IMR-90 (cell line): ENCODE measurements around the gene SDK1. TPM values are rescaled to one million over a fixed set of nuclear protein-coding genes. Genes with fewer than 3 reads are reported as not detected.

Experiments
- ATAC-seq: fragments of 200-7000 bp; cut with Tn5 transposase; 2 replicates; pipeline ENCODE4 v1.9.1; 2020; ENCODE audit warnings: low read depth, mild to moderate bottlenecking, moderate library complexity
- BruUV-seq: library from RNA; stranded (reverse); fragments of 400-500 nt; replicated peaks from 2 replicates; lab custom pipeline; 2021; lab: Mats Ljungman, UMichigan
- CTCF ChIA-PET: fragments of 300-600 bp; formaldehyde crosslinking; extraction: SDS; loops from one replicate; lab custom pipeline; 2021; ENCODE audit warnings: antibody characterized with exemption; lab: Yijun Ruan, JAX
- POLR2A ChIA-PET: fragments of 300-600 bp; sonication (Branson Sonifier 250); formaldehyde crosslinking; loops from one replicate; lab custom pipeline; 2022; ENCODE audit warnings: antibody characterized with exemption; ENCODE audit not compliant: unreplicated experiment; lab: Charles Lee
- DNase-seq: peaks from one replicate; pipeline ENCODE4 v3.0.0; 2013
- H2AFZ ChIP-seq: replicated peaks from 2 replicates; pipeline ENCODE3; 2013; ENCODE audit warnings: low read length, mild to moderate bottlenecking; ENCODE audit not compliant: poor library complexity
- H2AK5ac ChIP-seq: 2 replicates; pipeline ENCODE4 v1.6.1; 2013; ENCODE audit warnings: low read depth, low read length, inconsistent platforms
- H2AK9ac ChIP-seq: replicated peaks from 2 replicates; pipeline ENCODE3; 2013; ENCODE audit warnings: mild to moderate bottlenecking, low read depth, low read length, moderate library complexity; ENCODE audit not compliant: poor library complexity
- H2BK120ac ChIP-seq: 2 replicates; pipeline ENCODE4 v1.6.1; 2013; ENCODE audit warnings: low read depth, low read length, inconsistent platforms
- H2BK15ac ChIP-seq: 3 replicates; pipeline ENCODE4 v1.6.1; 2013; ENCODE audit warnings: low read depth, low read length, inconsistent platforms
- H2BK20ac ChIP-seq: 2 replicates; pipeline ENCODE4 v1.6.1; 2013; ENCODE audit warnings: low read depth, mild to moderate bottlenecking, inconsistent platforms, low read length, moderate library complexity
- H2BK5ac ChIP-seq: 2 replicates; pipeline ENCODE4 v1.6.1; 2013; ENCODE audit warnings: mild to moderate bottlenecking, low read depth, low read length, inconsistent platforms; ENCODE audit not compliant: poor library complexity, severe bottlenecking
- H3K14ac ChIP-seq: replicated peaks from 2 replicates; pipeline ENCODE4 v1.6.1; 2013; ENCODE audit warnings: low read depth, low read length, inconsistent platforms
- H3K18ac ChIP-seq: 2 replicates; pipeline ENCODE4 v1.6.1; 2013; ENCODE audit warnings: low read depth, low read length, control low read depth
- H3K23ac ChIP-seq: 2 replicates; pipeline ENCODE4 v1.6.1; 2013; ENCODE audit warnings: low read depth, low read length, inconsistent platforms
- H3K27ac ChIP-seq: 2 replicates; pipeline ENCODE4 v1.5.1; 2013; ENCODE audit warnings: mild to moderate bottlenecking, control low read depth, low read length; ENCODE audit not compliant: insufficient read depth
- H3K27me3 ChIP-seq: 2 replicates; pipeline ENCODE4 v1.6.1; 2013; ENCODE audit warnings: low read length; ENCODE audit not compliant: control insufficient read depth, insufficient read depth
- H3K36me3 ChIP-seq: 2 replicates; pipeline ENCODE4 v1.6.1; 2013; ENCODE audit warnings: low read length, mixed read lengths; ENCODE audit not compliant: control insufficient read depth, insufficient read depth
- H3K4ac ChIP-seq: 2 replicates; pipeline ENCODE4 v1.6.1; 2013; ENCODE audit warnings: low read depth, low read length, inconsistent platforms
- H3K4me1 ChIP-seq: 2 replicates; pipeline ENCODE4 v1.6.1; 2013; ENCODE audit warnings: low read length, mixed read lengths; ENCODE audit not compliant: control insufficient read depth, insufficient read depth
- H3K4me2 ChIP-seq: 2 replicates; pipeline ENCODE4 v1.6.1; 2013; ENCODE audit warnings: low read depth, mild to moderate bottlenecking, control low read depth, low read length, moderate library complexity
- H3K4me3 ChIP-seq: 2 replicates; pipeline ENCODE4 v1.5.1; 2013; ENCODE audit warnings: low read depth, mild to moderate bottlenecking, control low read depth, low read length, moderate library complexity; ENCODE audit not compliant: insufficient read depth
- H3K56ac ChIP-seq: 2 replicates; pipeline ENCODE4 v1.6.1; 2013; ENCODE audit warnings: low read length, inconsistent platforms; ENCODE audit not compliant: insufficient read depth; ENCODE audit errors: extremely low read depth
- H3K79me1 ChIP-seq, 2 experiments: 2 replicates each; pipeline ENCODE4 v1.6.1; 2013; ENCODE audit warnings: low read length in 2 of 2, inconsistent platforms in 1 of 2, low read depth in 1 of 2
- H3K9ac ChIP-seq: 2 replicates; pipeline ENCODE4 v1.6.1; 2013; ENCODE audit warnings: low read depth, low read length, control low read depth
- H3K9me1 ChIP-seq: 2 replicates; pipeline ENCODE4 v1.6.1; 2013; ENCODE audit warnings: low read length, inconsistent platforms; ENCODE audit not compliant: insufficient read depth
- H3K9me3 ChIP-seq: 2 replicates; pipeline ENCODE4 v1.6.1; 2013; ENCODE audit warnings: low read length; ENCODE audit not compliant: control insufficient read depth, insufficient read depth
- H4K20me1 ChIP-seq: 2 replicates; pipeline ENCODE4 v1.6.1; 2013; ENCODE audit warnings: low read length, inconsistent platforms; ENCODE audit not compliant: insufficient read depth
- H4K5ac ChIP-seq: 2 replicates; pipeline ENCODE4 v1.6.1; 2013; ENCODE audit warnings: mild to moderate bottlenecking, low read depth, low read length, control low read depth
- H4K8ac ChIP-seq, 2 experiments: 2 replicates each; pipeline ENCODE4 v1.6.1; 2013; ENCODE audit warnings: low read depth in 2 of 2, low read length in 2 of 2, control low read depth in 1 of 2, inconsistent platforms in 1 of 2
- H4K91ac ChIP-seq: 2 replicates; pipeline ENCODE4 v1.6.1; 2013; ENCODE audit warnings: low read depth, low read length, inconsistent platforms; ENCODE audit not compliant: insufficient read depth
- SMC3 ChIP-seq: fragments of 150-350 bp; IDR thresholded peaks from 2 replicates; pipeline ENCODE4 v1.6.1; 2016; ENCODE audit warnings: low read depth, mild to moderate bottlenecking, antibody characterized with exemption, low read length, moderate library complexity
- WGBS, 2 experiments: methylation state at CpG; one replicate each; pipeline versions ENCODE4 v1.1.5 to v1.1.7; 2013; ENCODE audit warnings: missing lambda C conversion rate in 2 of 2; ENCODE audit not compliant: insufficient read length in 1 of 2; ENCODE audit errors: extremely low coverage in 2 of 2; 5-methylcytosine and 5-hydroxymethylcytosine counted together
- dilution Hi-C: fragments of 300-500 bp; cut with HindIII; formaldehyde crosslinking; loops from one replicate; pipeline ENCODE4 v1.14.3; 2018; ENCODE audit warnings: low sequenced_read_pairs; ENCODE audit not compliant: unreplicated experiment
- in situ Hi-C: fragments of 300-500 bp; cut with MboI; formaldehyde crosslinking; loops from 3 replicates; pipeline ENCODE4 v1.14.3; 2019; ENCODE audit warnings: low sequenced_read_pairs, inconsistent platforms, mixed read lengths
- intact Hi-C: fragments of 100-400 bp; cut with micrococcal nuclease; formaldehyde crosslinking; loops from 2 replicates; pipeline ENCODE4 v1.10.0; 2022
- polyA plus RNA-seq, 3 experiments: library from polyadenylated mRNA; depleted of rRNA; stranded (reverse); fragments of >200 nt; gene quantifications; 2 replicates each; pipeline ENCODE4 v1.2.3, GENCODE V29; 2012; ENCODE audit warnings: low replicate concordance in 1 of 3
- total RNA-seq: library from RNA; depleted of rRNA; stranded (reverse); fragments of >200 nt; gene quantifications from 2 replicates; pipeline ENCODE4 v1.2.3, GENCODE V29; 2012

The SDK1 gene
- total and polyA plus RNA-seq, 2 of the 4 experiments (the other 2 are of a cell fraction), result 1.5 to 1.6 TPM

DNA sequence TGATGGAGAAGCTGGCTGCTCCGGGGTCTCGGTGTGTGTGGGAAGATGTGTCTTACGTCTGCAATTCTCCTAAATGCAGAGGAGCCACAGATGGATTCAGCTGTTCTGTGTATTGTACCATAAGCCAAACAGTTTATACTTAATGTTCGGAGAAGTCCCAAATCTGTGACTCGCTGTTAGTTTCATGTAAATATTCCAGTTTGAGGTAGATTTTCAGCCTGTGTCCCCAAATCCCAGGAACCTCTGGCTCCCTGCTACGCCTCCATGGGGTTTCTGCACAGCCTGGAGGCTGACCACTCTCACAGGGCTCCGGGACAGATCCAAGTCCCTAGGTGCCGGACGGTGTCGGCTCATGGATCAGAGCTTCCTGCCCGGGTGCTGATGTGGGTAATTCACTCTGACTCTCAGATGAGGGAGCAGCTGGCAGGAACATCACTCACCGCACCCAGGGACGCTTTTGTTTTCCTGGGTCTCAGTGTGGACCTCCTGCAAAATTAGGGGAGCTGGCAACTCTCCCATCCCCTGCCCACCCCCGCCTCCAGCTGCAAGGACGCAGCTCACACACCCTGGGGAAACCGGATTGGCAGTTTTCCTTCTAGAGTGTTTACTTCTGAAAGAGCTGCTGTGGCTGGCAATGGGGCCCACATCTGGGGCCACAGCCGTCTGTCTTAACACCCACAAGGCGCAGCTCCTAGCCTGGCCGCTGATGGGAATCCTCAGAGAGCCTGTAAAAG is 960.0 kb downstream of the SDK1 start:
- no peak overlapping the region for H2BK15ac ChIP-seq
- DNase-seq, result no peak
- H3K4me1 ChIP-seq, result no peaks in the 10 kb centered on the region; the same call in 1 of the 2 replicates
- H3K9me1 ChIP-seq, result no peaks in the 10 kb centered on the region
- ChIA-PET POLR2A (no interaction called here), CTCF (no interaction called here)
- no TSS peak for BruUV-seq
- no peak overlapping the region for H3K56ac ChIP-seq
- ATAC-seq, result peak; percentile 62
- TF ChIP-seq SMC3, result no peak
- no peak overlapping the region for H3K4ac ChIP-seq
- no peak overlapping the region for H2BK20ac ChIP-seq
- no peak overlapping the region for H3K9ac ChIP-seq
- H2AK5ac ChIP-seq, result no peak overlapping the region
- H3K14ac ChIP-seq, result no peak overlapping the region
- H3K23ac ChIP-seq, result no peak overlapping the region
- H3K27ac ChIP-seq, result peak overlapping the region; percentile 57; the same call in 1 of the 2 replicates
- dilution Hi-C loops (no loop called here), in situ Hi-C loops (no loop called here), intact Hi-C loops (no loop called here)
- no peaks in the 10 kb centered on the region for H3K27me3 ChIP-seq
- H3K18ac ChIP-seq, result no peak overlapping the region; the same call in 1 of the 2 replicates
- peaks cover 14% of the 10 kb centered on the region for H3K9me3 ChIP-seq
- H2BK120ac ChIP-seq, result no peak overlapping the region
- no peak overlapping the region for H3K4me3 ChIP-seq
- H2AK9ac ChIP-seq, result no peak overlapping the region
- no peaks in the 10 kb centered on the region for H4K20me1 ChIP-seq
- no peak overlapping the region for H4K5ac ChIP-seq
- H3K4me2 ChIP-seq, result peak overlapping the region; percentile 6; the same call in 1 of the 2 replicates
- no peaks in the 10 kb centered on the region for H3K79me1 ChIP-seq
- H2AFZ ChIP-seq, result no peak overlapping the region
- H4K91ac ChIP-seq, result no peak overlapping the region
- 0% methylated on average over 5 of the region's 19 CpGs; no CpG with 5 or more reads in 1 of the 2 experiments for WGBS, 2 experiments
- H3K36me3 ChIP-seq, result no peaks in the 10 kb centered on the region
- no peak overlapping the region for H4K8ac ChIP-seq
- no peak overlapping the region for H2BK5ac ChIP-seq
